HL-60 (cell line): ENCODE results near the gene NR2F2.

Experiments used
- DNase-seq, 2 experiments: peaks; one replicate each; pipeline ENCODE4 v3.0.0-alpha.2; 2010 to 2020; ENCODE audit warnings: low read depth in 1 of 2, low spot score in 1 of 2
- H3K27ac ChIP-seq: fragments of 250-450 bp; sonication (Bioruptor Pico); replicated peaks from 2 replicates; pipeline ENCODE4 v1.5.1; 2020; ENCODE audit warnings: mild to moderate bottlenecking, moderate library complexity
- H3K27me3 ChIP-seq: fragments of 250-450 bp; sonication (Bioruptor Pico); 2 replicates; pipeline ENCODE4 v1.5.1; 2021; ENCODE audit warnings: mild to moderate bottlenecking, moderate library complexity; ENCODE audit not compliant: insufficient read depth, poor library complexity, severe bottlenecking
- H3K4me3 ChIP-seq: replicated peaks from 2 replicates; pipeline ENCODE4 v1.5.1; 2011; ENCODE audit warnings: mild to moderate bottlenecking, control low read depth, low read length; ENCODE audit not compliant: insufficient read depth
- CTCF ChIP-seq: IDR thresholded peaks from one replicate; pipeline ENCODE4 v1.5.1; 2011; ENCODE audit warnings: low read length, control low read depth, inconsistent platforms; ENCODE audit not compliant: insufficient read depth
- GABPA ChIP-seq: IDR thresholded peaks from 2 replicates; pipeline ENCODE4 v1.6.1; 2012; ENCODE audit warnings: low read depth
- POLR2AphosphoS5 ChIP-seq: IDR thresholded peaks from 2 replicates; pipeline ENCODE4 v1.6.1; 2012; ENCODE audit warnings: low read depth
- REST ChIP-seq: IDR thresholded peaks from 2 replicates; pipeline ENCODE4 v1.6.1; 2012; ENCODE audit warnings: low read depth; ENCODE audit not compliant: insufficient replicate concordance
- SPI1 ChIP-seq: IDR thresholded peaks from 2 replicates; pipeline ENCODE4 v1.6.1; 2012; ENCODE audit warnings: low read depth, mild to moderate bottlenecking, borderline replicate concordance

Gene NR2F2

DNA sequence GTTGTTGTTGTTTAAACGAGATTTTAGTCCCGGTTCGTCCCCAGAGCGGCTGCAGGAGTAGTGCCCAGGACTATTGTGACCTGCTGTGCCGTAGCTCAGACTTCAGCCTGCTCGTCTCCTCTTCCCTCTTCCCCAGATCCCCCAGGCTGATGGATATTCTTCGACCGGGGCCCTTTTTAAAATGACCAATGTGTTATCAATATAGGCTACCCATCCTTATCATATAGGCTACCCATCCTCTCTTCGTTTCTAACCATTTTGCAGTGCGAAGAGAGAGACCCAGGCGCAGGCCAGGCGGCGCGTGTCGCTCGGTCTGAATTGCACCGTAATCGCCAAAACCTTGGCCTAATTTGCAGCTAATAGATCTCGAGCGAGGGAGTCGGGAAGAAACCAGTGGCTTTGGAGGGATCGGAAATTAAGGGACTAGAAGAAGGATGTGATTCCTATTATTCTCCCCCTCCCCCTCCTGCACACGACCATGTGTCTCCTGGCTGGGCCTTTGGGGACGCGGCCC, 23.0 kb downstream of the NR2F2 start:
- DNase-seq, result no peak
- Histone ChIP-seq H3K27ac (no peak overlapping the region), H3K4me3 (no peak overlapping the region), H3K27me3 (no peaks in the 10 kb centered on the region)
- TF ChIP-seq REST (no peak), CTCF (no peak), SPI1 (no peak), GABPA (no peak), POLR2AphosphoS5 (no peak)

DNA sequence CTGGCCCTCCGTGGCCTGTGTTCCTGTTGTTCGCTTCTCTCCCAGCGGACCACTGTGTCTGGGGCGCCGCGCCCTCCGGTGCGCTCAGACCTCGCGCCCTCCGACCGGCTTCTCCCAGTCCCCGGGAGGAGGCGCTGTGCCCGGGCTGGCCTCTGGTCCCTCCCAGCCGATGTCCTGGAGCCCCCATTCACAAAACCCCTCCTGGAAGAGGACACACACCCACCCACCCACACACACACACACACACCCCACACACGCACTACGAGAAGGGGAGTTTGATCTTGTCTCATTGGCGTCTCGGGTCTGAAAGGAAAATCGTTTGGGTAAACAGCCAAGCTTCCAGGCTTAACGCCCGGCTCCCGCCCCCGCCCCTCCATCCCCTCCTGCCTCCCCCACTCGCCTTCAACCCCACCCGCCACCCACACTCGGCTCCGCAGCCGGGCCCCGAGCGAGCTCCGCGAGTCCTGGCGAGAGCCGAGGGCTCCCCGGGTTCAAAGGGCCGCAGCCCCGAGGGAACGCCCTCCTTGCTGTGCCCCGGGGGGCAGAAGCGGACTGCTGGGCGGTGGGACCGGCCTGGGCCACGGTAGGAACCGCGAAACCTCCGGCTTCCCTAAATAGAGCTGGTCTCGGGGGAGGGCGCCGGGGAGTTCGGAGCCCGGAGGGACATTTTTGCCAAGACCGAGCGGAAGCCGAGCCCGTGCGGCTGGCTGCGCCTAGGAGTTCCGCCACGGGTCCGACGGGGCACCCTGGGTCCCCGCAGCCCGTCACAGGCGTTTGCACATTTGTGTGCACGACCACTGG, 23.6 kb downstream of the NR2F2 start:
- no peaks in the 10 kb centered on the region for H3K27me3 ChIP-seq
- DNase-seq, result peak in 1 of 2 experiments; percentile 66
- no peak for TF ChIP-seq REST
- TF ChIP-seq GABPA, result peak; percentile 58
- no peak; the same call in 1 of the 2 replicates for TF ChIP-seq SPI1
- TF ChIP-seq CTCF, result no peak
- TF ChIP-seq POLR2AphosphoS5, result peak; percentile 35; the same call in 1 of the 2 replicates
- peak overlapping the region; percentile 94 for H3K27ac ChIP-seq
- H3K4me3 ChIP-seq, result peak overlapping the region; percentile 42

GRCh38 chr15:96354731-96355567, 24.4 kb downstream of the NR2F2 start:
- no peaks in the 10 kb centered on the region for H3K27me3 ChIP-seq
- H3K27ac ChIP-seq, result peak overlapping the region; percentile 94
- TF ChIP-seq REST, result no peak
- peak; percentile 45; the same call in 1 of the 2 replicates for TF ChIP-seq SPI1
- TF ChIP-seq POLR2AphosphoS5, result 0 out of 2 replicates have a peak, but pooled peaks have one; percentile 9
- peak; percentile 34 for TF ChIP-seq CTCF
- TF ChIP-seq GABPA, result no peak
- peak in 1 of 2 experiments; percentile 79 for DNase-seq
- H3K4me3 ChIP-seq, result peak overlapping the region; percentile 42
